GM18505 (cell line): ENCODE data around the gene IMMP2L.

ENCODE experiments used
- ATAC-seq: cut with Tn5 transposase; IDR thresholded peaks from one replicate; pipeline ENCODE4 v1.9.1; 2021; ENCODE audit not compliant: unreplicated experiment
- POLR2A ChIP-seq: IDR thresholded peaks from 4 replicates; pipeline ENCODE4 v1.6.1; 2011; ENCODE audit warnings: borderline replicate concordance; ENCODE audit not compliant: insufficient read depth, insufficient read length; ENCODE audit errors: extremely low read depth

IMMP2L gene

GRCh38 chr7:111364413-111364812, 197.9 kb downstream of the IMMP2L start:
- no peak for ATAC-seq
- no peak for TF ChIP-seq POLR2A

GRCh38 chr7:111363099-111363498, 199.2 kb downstream of the IMMP2L start:
- ATAC-seq: no peak
- TF ChIP-seq POLR2A: no peak

- ATAC-seq: no peak
- TF ChIP-seq POLR2A: no peak
Measured at GRCh38 chr7:111362506-111363054, 199.7 kb downstream of the IMMP2L start.

- TF ChIP-seq POLR2A: no peak
- ATAC-seq: no peak
Measured at GRCh38 chr7:111358915-111359314, 203.4 kb downstream of the IMMP2L start.

GRCh38 chr7:111357691-111358090, 204.6 kb downstream of the IMMP2L start:
- no peak for TF ChIP-seq POLR2A

GRCh38 chr7:111356941-111357340, 205.4 kb downstream of the IMMP2L start:
- no peak for TF ChIP-seq POLR2A
- no peak for ATAC-seq

More at GRCh38 chr7:111357691-111358090, 204.6 kb downstream of the IMMP2L start:
- ATAC-seq: no peak

- no peak for TF ChIP-seq POLR2A
- no peak for ATAC-seq
Measured at GRCh38 chr7:111352319-111352718, 210.0 kb downstream of the IMMP2L start.

GRCh38 chr7:111346219-111346618, 216.1 kb downstream of the IMMP2L start:
- ATAC-seq: no peak
- TF ChIP-seq POLR2A: no peak

GRCh38 chr7:111343017-111343416, 219.3 kb downstream of the IMMP2L start:
- ATAC-seq: no peak
- no peak for TF ChIP-seq POLR2A

- ATAC-seq: no peak
- TF ChIP-seq POLR2A: no peak
Measured at GRCh38 chr7:111339006-111339405, 223.3 kb downstream of the IMMP2L start.

GRCh38 chr7:111333010-111333409, 229.3 kb downstream of the IMMP2L start:
- TF ChIP-seq POLR2A: no peak
- ATAC-seq: no peak

- ATAC-seq: no peak
- no peak for TF ChIP-seq POLR2A
Measured at GRCh38 chr7:111330235-111330523, 232.1 kb downstream of the IMMP2L start.

- no peak for TF ChIP-seq POLR2A
- ATAC-seq: no peak
Measured at GRCh38 chr7:111329367-111330234, 232.7 kb downstream of the IMMP2L start.

GRCh38 chr7:111328487-111328886, 233.8 kb downstream of the IMMP2L start:
- no peak for ATAC-seq
- no peak for TF ChIP-seq POLR2A
